ENCODE data around the gene EED.

DNA sequence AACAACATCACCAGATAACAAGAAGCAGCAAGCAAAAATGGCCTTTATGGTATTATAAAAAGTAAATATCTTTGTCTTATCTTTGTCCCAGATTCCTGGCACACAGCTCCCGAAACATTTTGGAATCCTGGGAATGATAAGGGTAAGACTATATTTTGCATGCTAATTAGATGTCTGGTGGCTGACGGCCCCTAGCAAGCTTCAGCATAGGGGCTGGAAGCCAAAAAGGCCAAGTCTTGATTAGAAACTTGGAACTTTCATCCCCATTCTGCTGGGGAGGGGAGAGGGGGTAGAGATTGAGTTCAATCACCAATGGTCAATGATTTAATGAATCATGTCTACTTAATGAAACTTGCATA is 38.2 kb upstream of the EED start:
- TF ChIP-seq, protein P1, sequence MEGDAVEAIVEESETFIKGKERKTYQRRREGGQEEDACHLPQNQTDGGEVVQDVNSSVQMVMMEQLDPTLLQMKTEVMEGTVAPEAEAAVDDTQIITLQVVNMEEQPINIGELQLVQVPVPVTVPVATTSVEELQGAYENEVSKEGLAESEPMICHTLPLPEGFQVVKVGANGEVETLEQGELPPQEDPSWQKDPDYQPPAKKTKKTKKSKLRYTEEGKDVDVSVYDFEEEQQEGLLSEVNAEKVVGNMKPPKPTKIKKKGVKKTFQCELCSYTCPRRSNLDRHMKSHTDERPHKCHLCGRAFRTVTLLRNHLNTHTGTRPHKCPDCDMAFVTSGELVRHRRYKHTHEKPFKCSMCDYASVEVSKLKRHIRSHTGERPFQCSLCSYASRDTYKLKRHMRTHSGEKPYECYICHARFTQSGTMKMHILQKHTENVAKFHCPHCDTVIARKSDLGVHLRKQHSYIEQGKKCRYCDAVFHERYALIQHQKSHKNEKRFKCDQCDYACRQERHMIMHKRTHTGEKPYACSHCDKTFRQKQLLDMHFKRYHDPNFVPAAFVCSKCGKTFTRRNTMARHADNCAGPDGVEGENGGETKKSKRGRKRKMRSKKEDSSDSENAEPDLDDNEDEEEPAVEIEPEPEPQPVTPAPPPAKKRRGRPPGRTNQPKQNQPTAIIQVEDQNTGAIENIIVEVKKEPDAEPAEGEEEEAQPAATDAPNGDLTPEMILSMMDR (IDR thresholded peaks at IDR 0.05; ENCODE audit: poor library complexity) = no peak
- TF ChIP-seq EZH2 (IDR thresholded peaks at IDR 0.05; ENCODE audit: borderline replicate concordance) = no peak

Data from hepatocyte (in vitro differentiated cells).